H1 (cell line): ENCODE measurements around the gene PTEN. TPM values are rescaled to one million over a fixed set of nuclear protein-coding genes. Genes with fewer than 3 reads are reported as not detected.

Experiments
- CTCF ChIA-PET: fragments of 300-600 bp; sonication (Branson Sonifier 250); formaldehyde crosslinking; loops from one replicate; lab custom pipeline; 2021; ENCODE audit not compliant: partially characterized antibody; lab: Charles Lee
- POLR2A ChIA-PET: fragments of 300-600 bp; sonication (Branson Sonifier 250); formaldehyde crosslinking; loops from one replicate; lab custom pipeline; 2021; ENCODE audit warnings: inconsistent platforms; ENCODE audit not compliant: partially characterized antibody; lab: Charles Lee
- DNase-seq, 2 experiments: peaks; one replicate each; pipeline versions ENCODE4 v3.0.0 to v3.0.0-alpha.2; 2010 to 2022; ENCODE audit warnings: low spot score in 2 of 2, low read depth in 1 of 2, mixed read lengths in 1 of 2
- FAIRE-seq: peaks from 2 replicates; lab custom pipeline; 2011; peaks lifted over from hg19 to GRCh38; lab: Jason Lieb, UNC
- H2AFZ ChIP-seq: 2 replicates; pipeline ENCODE4 v1.8.1; 2012; ENCODE audit warnings: low read length, inconsistent platforms
- H2AK5ac ChIP-seq: 2 replicates; pipeline ENCODE4 v1.6.1; 2013; ENCODE audit warnings: low read depth, low read length
- H2BK120ac ChIP-seq: replicated peaks from 2 replicates; pipeline ENCODE3; 2013; ENCODE audit warnings: low read depth, low read length, inconsistent platforms
- H2BK12ac ChIP-seq: 2 replicates; pipeline ENCODE4 v1.6.1; 2013; ENCODE audit warnings: low read depth, low read length
- H2BK15ac ChIP-seq: 2 replicates; pipeline ENCODE4 v1.6.1; 2013; ENCODE audit warnings: low read length
- H2BK20ac ChIP-seq: 2 replicates; pipeline ENCODE4 v1.6.1; 2013; ENCODE audit warnings: low read length
- H2BK5ac ChIP-seq: 2 replicates; pipeline ENCODE4 v1.6.1; 2013; ENCODE audit warnings: low read depth, low read length
- H3K14ac ChIP-seq: 2 replicates; pipeline ENCODE4 v1.6.1; 2013; ENCODE audit warnings: inconsistent platforms; ENCODE audit not compliant: insufficient read length
- H3K18ac ChIP-seq: 2 replicates; pipeline ENCODE4 v1.6.1; 2013; ENCODE audit warnings: low read length; ENCODE audit errors: extremely low read depth
- H3K23ac ChIP-seq: 2 replicates; pipeline ENCODE4 v1.6.1; 2013; ENCODE audit warnings: inconsistent platforms; ENCODE audit not compliant: insufficient read length
- H3K23me2 ChIP-seq: 2 replicates; pipeline ENCODE4 v1.6.1; 2013; ENCODE audit warnings: low read depth, low read length
- H3K27ac ChIP-seq: 2 replicates; pipeline ENCODE4 v1.6.1; 2011; ENCODE audit warnings: low read depth, low read length, inconsistent platforms
- H3K27me3 ChIP-seq, 4 experiments: replicated peaks in 1 of 4; 1 replicate in 1 of 4; 2 replicates in 3 of 4; pipeline versions ENCODE4 v1.6.1 to v1.8.1; 2011 to 2013; ENCODE audit warnings: low read length in 3 of 4, mild to moderate bottlenecking in 3 of 4, inconsistent platforms in 2 of 4, mixed read lengths in 2 of 4, moderate library complexity in 1 of 4; ENCODE audit not compliant: control insufficient read depth in 3 of 4, insufficient read depth in 3 of 4; ENCODE audit errors: extremely low read depth in 1 of 4
- H3K36me3 ChIP-seq, 4 experiments: 2 replicates each; pipeline versions ENCODE4 v1.6.1 to v1.8.1; 2011 to 2013; ENCODE audit warnings: mild to moderate bottlenecking in 4 of 4, low read length in 3 of 4, moderate library complexity in 2 of 4, control low read depth in 1 of 4, inconsistent platforms in 1 of 4; ENCODE audit not compliant: insufficient read depth in 4 of 4, control insufficient read depth in 2 of 4
- H3K4ac ChIP-seq: replicated peaks from 2 replicates; pipeline ENCODE3; 2013; ENCODE audit warnings: low read length, low read depth, mixed read lengths, inconsistent platforms; ENCODE audit not compliant: insufficient read length
- H3K4me1 ChIP-seq, 4 experiments: replicated peaks in 1 of 4; 1 replicate in 1 of 4; 2 replicates in 3 of 4; pipeline versions ENCODE4 v1.6.1 to v1.8.1; 2011 to 2013; ENCODE audit warnings: low read length in 3 of 4, inconsistent platforms in 2 of 4, mixed read lengths in 1 of 4; ENCODE audit not compliant: insufficient read depth in 4 of 4, control insufficient read depth in 3 of 4
- H3K4me2 ChIP-seq, 2 experiments: 2 replicates each; pipeline versions ENCODE4 v1.6.1 to v1.8.1; 2011 to 2013; ENCODE audit warnings: low read depth in 2 of 2, low read length in 2 of 2, control low read depth in 1 of 2, inconsistent platforms in 1 of 2, mild to moderate bottlenecking in 1 of 2; ENCODE audit not compliant: insufficient read depth in 1 of 2
- H3K4me3 ChIP-seq, 4 experiments: fragments of 200-600, 300-600 bp in 1 of 4; sonication (generic), shearing (Covaris generic), sonication (Bioruptor Twin) in 1 of 4; 2 replicates each; pipeline versions ENCODE4 v1.5.1 to v1.8.1; 2011 to 2016; ENCODE audit warnings: low read length in 4 of 4, low read depth in 3 of 4, control low read depth in 2 of 4, inconsistent platforms in 2 of 4, mild to moderate bottlenecking in 2 of 4, mixed read lengths in 1 of 4, moderate library complexity in 1 of 4; ENCODE audit not compliant: insufficient read depth in 2 of 4; ENCODE audit errors: extremely low read depth in 1 of 4
- H3K56ac ChIP-seq: replicated peaks from 2 replicates; pipeline ENCODE3; 2013; ENCODE audit warnings: low read depth, mild to moderate bottlenecking, mixed read lengths, low read length, inconsistent platforms; ENCODE audit not compliant: insufficient read length
- H3K79me1 ChIP-seq: 2 replicates; pipeline ENCODE4 v1.6.1; 2013; ENCODE audit warnings: low read depth, low read length, control low read depth
- H3K79me2 ChIP-seq, 2 experiments: 2 replicates each; pipeline versions ENCODE4 v1.6.1 to v1.8.1; 2012 to 2013; ENCODE audit warnings: low read length in 2 of 2, mild to moderate bottlenecking in 2 of 2, inconsistent platforms in 1 of 2; ENCODE audit not compliant: insufficient read depth in 2 of 2, control insufficient read depth in 1 of 2
- H3K9ac ChIP-seq, 4 experiments: replicated peaks in 1 of 4; 1 replicate in 1 of 4; 2 replicates in 3 of 4; pipeline versions ENCODE4 v1.6.1 to v1.8.1; 2011 to 2013; ENCODE audit warnings: low read depth in 3 of 4, low read length in 3 of 4, control low read depth in 2 of 4, mild to moderate bottlenecking in 2 of 4, moderate library complexity in 2 of 4, inconsistent platforms in 1 of 4; ENCODE audit errors: extremely low read depth in 1 of 4
- H3K9me3 ChIP-seq, 2 experiments: 2 replicates each; pipeline versions ENCODE4 v1.6.1 to v1.8.1; 2012 to 2013; ENCODE audit warnings: mild to moderate bottlenecking in 2 of 2, moderate library complexity in 2 of 2, control low read depth in 1 of 2, inconsistent platforms in 1 of 2, low read depth in 1 of 2, low read length in 1 of 2, mixed read lengths in 1 of 2; ENCODE audit not compliant: insufficient read depth in 2 of 2
- H4K20me1 ChIP-seq, 2 experiments: replicated peaks in 1 of 2; 2 replicates each; pipeline versions ENCODE3 to v1.8.1; 2011 to 2013; ENCODE audit warnings: inconsistent platforms in 2 of 2, low read length in 2 of 2, mild to moderate bottlenecking in 1 of 2; ENCODE audit not compliant: insufficient read depth in 2 of 2, control insufficient read depth in 1 of 2
- H4K5ac ChIP-seq: 2 replicates; pipeline ENCODE4 v1.6.1; 2013; ENCODE audit warnings: low read length, low read depth, mixed read lengths, inconsistent platforms; ENCODE audit not compliant: insufficient read length
- H4K8ac ChIP-seq: 2 replicates; pipeline ENCODE4 v1.8.0; 2013; ENCODE audit warnings: mild to moderate bottlenecking, moderate library complexity, low read length, inconsistent platforms; ENCODE audit not compliant: insufficient read depth; ENCODE audit errors: extremely low read depth
- H4K91ac ChIP-seq: replicated peaks from 2 replicates; pipeline ENCODE3; 2013; ENCODE audit warnings: low read length, mixed read lengths, inconsistent platforms; ENCODE audit not compliant: insufficient read length
- BACH1 ChIP-seq: IDR thresholded peaks from 2 replicates; pipeline ENCODE4 v1.6.1; 2012; ENCODE audit warnings: low read length, improper control_type of control experiment
- CBX5 ChIP-seq: fragments of 300-800, 300-1000 bp; sonication (generic); IDR thresholded peaks from 2 replicates; pipeline ENCODE4 v1.7.1; 2016; ENCODE audit warnings: antibody characterized with exemption, low read length, low read depth
- CREB1 ChIP-seq: IDR thresholded peaks from 2 replicates; pipeline ENCODE4 v1.6.1; 2012; ENCODE audit warnings: inconsistent platforms
- E2F6 ChIP-seq: IDR thresholded peaks from 2 replicates; pipeline ENCODE4 v1.6.1; 2012; ENCODE audit warnings: inconsistent platforms
- EP300 ChIP-seq, 2 experiments: IDR thresholded peaks; 1 replicate in 1 of 2; 2 replicates in 1 of 2; pipeline ENCODE4 v1.6.1; 2011 to 2012; ENCODE audit warnings: low read depth in 2 of 2, low read length in 2 of 2, mild to moderate bottlenecking in 2 of 2, borderline replicate concordance in 1 of 2, inconsistent platforms in 1 of 2, moderate library complexity in 1 of 2
- FOSL1 ChIP-seq: IDR thresholded peaks from 2 replicates; pipeline ENCODE4 v1.6.1; 2011; ENCODE audit warnings: mild to moderate bottlenecking, low read depth, low read length, moderate library complexity; ENCODE audit not compliant: insufficient read depth
- JUND ChIP-seq: IDR thresholded peaks from 2 replicates; pipeline ENCODE4 v1.6.1; 2011; ENCODE audit warnings: mild to moderate bottlenecking, improper control_type of control experiment, low read length
- MAFK ChIP-seq: IDR thresholded peaks from 2 replicates; pipeline ENCODE4 v1.6.1; 2012; ENCODE audit warnings: low read depth, mild to moderate bottlenecking, improper control_type of control experiment, low read length
- RAD21 ChIP-seq, 2 experiments: IDR thresholded peaks in 1 of 2; conservative IDR thresholded peaks in 1 of 2; 2 replicates each; pipeline ENCODE4 v1.6.1; 2011; ENCODE audit warnings: low read depth in 2 of 2, low read length in 2 of 2, improper control_type of control experiment in 1 of 2, inconsistent platforms in 1 of 2, mild to moderate bottlenecking in 1 of 2, moderate library complexity in 1 of 2
- RXRA ChIP-seq: IDR thresholded peaks from 2 replicates; pipeline ENCODE4 v1.6.1; 2011; ENCODE audit warnings: low read depth, mild to moderate bottlenecking, low read length, moderate library complexity; ENCODE audit not compliant: insufficient read depth
- SP4 ChIP-seq: IDR thresholded peaks from 2 replicates; pipeline ENCODE4 v1.6.1; 2012; ENCODE audit warnings: low read length, inconsistent platforms
- TBP ChIP-seq: IDR thresholded peaks from 2 replicates; pipeline ENCODE4 v1.6.1; 2011; ENCODE audit warnings: low read depth, low read length, improper control_type of control experiment
- WGBS, 2 experiments: shearing (Covaris generic) in 1 of 2; methylation state at CpG; one replicate each; pipeline versions ENCODE4 v1.1.6 to v1.1.7; 2013 to 2015; ENCODE audit warnings: low lambda C conversion rate in 2 of 2, mixed read lengths in 2 of 2, inconsistent platforms in 1 of 2, low coverage in 1 of 2, missing lambda C conversion rate in 1 of 2; ENCODE audit not compliant: insufficient replicate concordance in 2 of 2, insufficient coverage in 1 of 2, insufficient read length in 1 of 2; ENCODE audit errors: extremely low coverage in 1 of 2, missing lambda C conversion rate in 1 of 2; 5-methylcytosine and 5-hydroxymethylcytosine counted together
- polyA plus RNA-seq, 7 experiments: library from polyadenylated mRNA; depleted of rRNA in 3 of 7; stranded (reverse) in 5 of 7; unstranded in 2 of 7; fragments of >200 nt in 5 of 7; fragments of 200-250 nt in 2 of 7; gene quantifications; 1 replicate in 5 of 7; 2 replicates in 1 of 7; 4 replicates in 1 of 7; pipeline versions ENCODE4 v1.2.1 to v1.2.3, GENCODE V29; 2011 to 2013; ENCODE audit warnings: missing spikeins in 2 of 7, mixed read lengths in 2 of 7
- total RNA-seq: library from RNA; stranded (reverse); fragmentation: NEBNext Ultra II Directional; extraction: Animal tissue kit (Norgen Biotek cat#: 25700); gene quantifications from 2 replicates; pipeline ENCODE4 v1.2.1, GENCODE V29; 2021
- TF ChIP-seq, protein P1 (sequence below): IDR thresholded peaks from 2 replicates; pipeline ENCODE4 v1.6.1; 2012; ENCODE audit warnings: inconsistent platforms

The PTEN gene
- total and polyA plus RNA-seq, 2 of the 8 experiments (the other 6 are each of a cell fraction or from before 2014, with no cell fraction given), result 6.3 to 48.7 TPM

DNA sequence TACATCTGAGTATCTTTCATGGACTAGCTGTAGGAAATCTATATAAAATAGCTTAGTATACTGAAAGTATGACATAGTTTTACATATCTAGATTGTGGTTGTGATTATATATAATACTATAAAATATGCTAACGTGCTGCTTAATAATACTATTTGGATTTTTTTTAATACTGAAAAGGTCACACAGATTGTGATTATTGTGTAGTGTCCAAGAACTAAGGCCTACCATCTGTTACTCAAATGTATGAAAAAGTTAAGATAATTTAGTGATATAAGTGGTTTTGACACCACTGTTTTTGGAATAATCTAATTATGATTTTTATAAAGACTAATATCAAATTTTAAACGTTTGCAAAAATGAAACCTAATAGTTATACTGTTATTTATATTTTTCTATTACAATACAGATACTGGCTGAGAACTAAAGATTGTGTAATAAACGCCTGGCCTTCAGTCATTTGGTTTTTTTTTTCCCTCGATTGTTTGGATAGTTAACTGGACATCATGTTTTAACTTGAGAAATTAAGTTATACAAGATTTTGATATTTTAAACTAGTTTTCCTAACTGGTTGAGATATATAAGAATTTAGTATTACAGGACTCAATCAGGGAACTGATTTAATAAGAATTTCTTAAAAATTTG is 12.6 kb downstream of the PTEN start:
- FAIRE-seq, result no peak
- Histone ChIP-seq H3K56ac (no peak overlapping the region), H3K18ac (no peak overlapping the region)

More for the DNA sequence above, 12.6 kb downstream of the PTEN start:
- Histone ChIP-seq H3K27ac (no peak overlapping the region), H4K8ac (no peak overlapping the region), H2BK20ac (no peak overlapping the region), H2BK120ac (no peak overlapping the region), H2BK12ac (no peak overlapping the region), H3K79me1 (no peaks in the 10 kb centered on the region), H3K4me2 (no peak overlapping the region), H3K9ac (no peak overlapping the region), H2AFZ (no peak overlapping the region), H3K23ac (no peak overlapping the region), H3K4me1 (peaks cover 0 to 4% (median 0%) of the 10 kb centered on the region in 4 experiments; a peak in 1 of 7 replicates), H4K20me1 (peaks cover 6% of the 10 kb centered on the region in 2 experiments), H3K23me2 (no peaks in the 10 kb centered on the region), H4K91ac (no peak overlapping the region), H3K27me3 (no peaks in the 10 kb centered on the region), H3K9me3 (no peaks in the 10 kb centered on the region), H4K5ac (no peak overlapping the region), H2AK5ac (no peak overlapping the region), H3K79me2 (peaks cover 0 to 95% of the 10 kb centered on the region in 2 experiments; a peak in 2 of 4 replicates), H3K36me3 (peaks cover 0 to 11% (median 0%) of the 10 kb centered on the region in 4 experiments; a peak in 1 of 8 replicates), H3K4ac (no peak overlapping the region), H3K14ac (no peak overlapping the region), H3K4me3 (no peak overlapping the region), H2BK5ac (no peak overlapping the region), H2BK15ac (no peak overlapping the region)
- TF ChIP-seq RXRA (no peak), CBX5 (no peak), E2F6 (no peak), SP4 (no peak), RAD21 (IDR thresholded peaks at IDR 0.05 in 1 of 2, conservative IDR thresholded peaks at IDR 0.05 in 1 of 2; ENCODE audit: low read depth in 2 of 2, low read length in 2 of 2) (no peak), CREB1 (no peak), TBP (no peak), EP300 (IDR thresholded peaks at IDR 0.05; ENCODE audit: borderline replicate concordance in 1 of 2, low read depth in 2 of 2, low read length in 2 of 2) (no peak), JUND (no peak), FOSL1 (no peak), BACH1 (no peak), MAFK (no peak)
- TF ChIP-seq, protein P1, sequence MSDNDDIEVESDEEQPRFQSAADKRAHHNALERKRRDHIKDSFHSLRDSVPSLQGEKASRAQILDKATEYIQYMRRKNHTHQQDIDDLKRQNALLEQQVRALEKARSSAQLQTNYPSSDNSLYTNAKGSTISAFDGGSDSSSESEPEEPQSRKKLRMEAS, result no peak
- WGBS, 2 experiments, result 90% methylated on average over 4 of the region's 4 CpGs; no CpG with 5 or more reads in 1 of the 2 experiments
- POLR2A ChIA-PET, result no interaction called here
- DNase-seq, result no peak
- CTCF ChIA-PET, result no interaction called here
